Mucosa of stomach (tissue), 1 donor: ENCODE measurements around the gene KCNG4.

ENCODE experiments used
- H3K27me3 ChIP-seq: one replicate; pipeline ENCODE4 v1.7.0; 2013; ENCODE audit warnings: mild to moderate bottlenecking, low read length; ENCODE audit not compliant: control insufficient read depth, insufficient read depth
- H3K36me3 ChIP-seq: one replicate; pipeline ENCODE4 v1.7.0; 2013; ENCODE audit warnings: low read length; ENCODE audit not compliant: control insufficient read depth, insufficient read depth
- H3K4me1 ChIP-seq: one replicate; pipeline ENCODE4 v1.7.0; 2013; ENCODE audit warnings: mild to moderate bottlenecking, low read length; ENCODE audit not compliant: control insufficient read depth, insufficient read depth
- H3K4me3 ChIP-seq: one replicate; pipeline ENCODE4 v1.7.0; 2013; ENCODE audit warnings: low read length
- H3K9ac ChIP-seq: one replicate; pipeline ENCODE4 v1.7.0; 2013; ENCODE audit warnings: mild to moderate bottlenecking, low read length, moderate library complexity
- H3K9me3 ChIP-seq: one replicate; pipeline ENCODE4 v1.7.0; 2013; ENCODE audit warnings: mild to moderate bottlenecking, low read length, moderate library complexity; ENCODE audit not compliant: control insufficient read depth
- donor health status: Pancreatic carcinoma.

KCNG4 gene

DNA sequence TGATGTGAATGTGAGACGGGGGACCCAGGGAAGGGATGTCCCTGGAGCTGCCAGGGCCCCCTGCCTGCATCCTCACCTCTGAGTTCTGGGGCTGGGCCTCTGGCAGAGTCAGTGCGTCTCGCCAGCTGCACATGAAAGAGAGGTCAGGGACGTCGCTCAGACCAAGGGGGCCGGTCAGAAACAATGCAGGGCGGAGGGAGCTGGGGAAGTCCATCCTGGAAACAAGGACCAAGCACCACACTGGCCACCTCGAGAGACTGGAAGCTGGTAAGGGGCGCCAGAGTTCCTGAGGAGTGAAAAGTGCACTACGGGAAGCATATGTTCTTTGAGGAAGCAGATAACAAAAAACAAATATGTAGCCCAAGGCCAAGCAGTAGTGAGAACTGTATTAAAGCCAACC, 55.0 kb downstream of the KCNG4 start:
- H3K4me1 ChIP-seq = peaks cover 9% of the 10 kb centered on the region
- no peaks in the 10 kb centered on the region for H3K27me3 ChIP-seq
- peaks cover 4% of the 10 kb centered on the region for H3K36me3 ChIP-seq
- no peaks in the 10 kb centered on the region for H3K9me3 ChIP-seq
- H3K9ac ChIP-seq = no peak overlapping the region
- H3K4me3 ChIP-seq = no peak overlapping the region

GRCh38 chr16:84183911-84184591, 55.8 kb downstream of the KCNG4 start:
- no peaks in the 10 kb centered on the region for H3K9me3 ChIP-seq
- H3K27me3 ChIP-seq = no peaks in the 10 kb centered on the region
- no peak overlapping the region for H3K9ac ChIP-seq
- peaks cover 9% of the 10 kb centered on the region for H3K4me1 ChIP-seq
- peaks cover 4% of the 10 kb centered on the region for H3K36me3 ChIP-seq
- H3K4me3 ChIP-seq = no peak overlapping the region

DNA sequence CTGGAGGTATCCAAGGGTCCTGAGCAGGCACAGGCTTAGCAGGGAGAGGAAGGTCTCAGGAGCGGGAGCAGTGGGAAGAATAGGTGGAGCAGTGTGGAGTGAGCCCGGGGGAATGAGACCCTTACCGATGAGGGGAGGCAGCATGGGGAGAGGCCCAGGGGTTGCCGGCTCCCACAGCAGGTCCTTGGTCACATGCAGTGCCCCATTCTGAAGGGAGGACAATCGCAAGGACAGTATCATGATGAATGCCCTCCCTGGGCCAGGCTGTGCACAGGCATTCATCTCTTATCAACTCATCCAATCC, 56.3 kb downstream of the KCNG4 start:
- H3K9ac ChIP-seq = no peak overlapping the region
- no peak overlapping the region for H3K4me3 ChIP-seq
- peaks cover 9% of the 10 kb centered on the region for H3K4me1 ChIP-seq
- H3K9me3 ChIP-seq = no peaks in the 10 kb centered on the region
- H3K27me3 ChIP-seq = no peaks in the 10 kb centered on the region
- peaks cover 4% of the 10 kb centered on the region for H3K36me3 ChIP-seq

DNA sequence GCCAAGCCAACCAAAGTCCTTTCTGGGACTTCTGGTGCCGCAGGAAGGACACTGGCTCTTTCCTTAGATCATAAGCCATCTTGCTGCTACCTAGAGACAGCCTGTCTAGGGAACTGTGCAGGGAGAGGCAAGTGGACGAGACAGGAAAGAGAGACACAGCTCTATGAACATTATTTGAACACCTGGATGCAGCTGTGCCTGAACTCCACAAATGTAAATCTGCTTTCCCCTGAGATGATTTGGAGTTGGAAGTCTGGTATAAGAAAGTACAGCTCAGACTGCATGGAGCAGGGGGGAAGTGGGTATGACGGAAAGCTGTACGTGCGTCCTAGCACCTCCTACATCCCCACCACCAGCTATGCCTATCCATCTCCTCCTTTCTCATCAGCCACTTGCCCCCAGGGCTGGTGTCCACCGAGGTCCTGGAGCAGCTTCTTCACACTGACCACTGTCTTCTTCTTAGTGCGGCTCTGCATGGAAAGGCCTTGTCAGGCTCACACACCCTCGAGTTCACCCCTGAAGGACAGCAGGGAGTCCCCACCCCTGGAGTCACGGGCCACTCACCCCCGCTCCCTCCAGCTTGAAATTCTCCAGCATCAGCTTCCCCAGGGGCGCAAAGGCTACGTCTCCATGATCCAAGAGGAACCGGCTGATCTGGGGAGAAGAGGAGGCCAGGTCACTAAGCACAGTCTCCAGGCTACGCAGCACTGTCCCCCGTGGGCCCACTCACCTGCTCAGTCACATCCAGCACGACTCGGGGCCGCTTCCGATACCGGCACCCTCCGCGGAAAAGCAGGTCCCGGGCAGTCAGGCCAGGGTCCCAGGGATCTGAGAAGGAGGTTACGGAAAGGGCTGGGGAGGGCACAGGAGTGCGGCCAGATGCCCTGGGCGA, 56.9 kb downstream of the KCNG4 start:
- peaks cover 4% of the 10 kb centered on the region for H3K36me3 ChIP-seq
- H3K9me3 ChIP-seq = no peaks in the 10 kb centered on the region
- no peak overlapping the region for H3K4me3 ChIP-seq
- H3K27me3 ChIP-seq = no peaks in the 10 kb centered on the region
- peaks cover 9% of the 10 kb centered on the region for H3K4me1 ChIP-seq
- no peak overlapping the region for H3K9ac ChIP-seq

DNA sequence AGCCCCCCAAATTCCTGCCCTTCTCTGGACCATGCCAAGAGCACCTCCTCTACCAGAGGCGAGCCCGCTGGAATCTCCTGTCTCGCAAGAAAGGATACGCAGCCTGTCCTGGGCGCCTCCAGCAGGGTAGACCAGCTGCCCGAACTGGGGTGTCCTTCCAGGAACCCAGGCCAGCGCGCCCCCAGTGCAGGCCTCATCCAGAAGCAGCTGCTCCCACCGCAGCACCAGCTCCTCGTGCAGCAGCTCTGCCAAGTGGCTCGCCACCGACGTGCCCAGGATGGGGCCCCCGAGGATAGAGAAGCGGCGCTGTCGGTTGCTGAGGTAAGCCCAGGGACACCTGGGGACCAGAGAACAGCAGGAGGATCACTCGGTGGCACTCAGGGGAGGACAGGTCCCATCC, 57.7 kb downstream of the KCNG4 start:
- no peak overlapping the region for H3K4me3 ChIP-seq
- peaks cover 4% of the 10 kb centered on the region for H3K36me3 ChIP-seq
- no peaks in the 10 kb centered on the region for H3K27me3 ChIP-seq
- no peak overlapping the region for H3K9ac ChIP-seq
- H3K9me3 ChIP-seq = no peaks in the 10 kb centered on the region
- peaks cover 14% of the 10 kb centered on the region for H3K4me1 ChIP-seq

- Histone ChIP-seq H3K4me3 (no peak overlapping the region), H3K9me3 (no peaks in the 10 kb centered on the region), H3K9ac (no peak overlapping the region), H3K36me3 (peaks cover 4% of the 10 kb centered on the region), H3K27me3 (no peaks in the 10 kb centered on the region), H3K4me1 (peaks cover 22% of the 10 kb centered on the region)
These were observed 58.5 kb downstream of the KCNG4 start for GRCh38 chr16:84181144-84181915.

GRCh38 chr16:84180519-84181140, 59.2 kb downstream of the KCNG4 start:
- Histone ChIP-seq H3K36me3 (peaks cover 4% of the 10 kb centered on the region), H3K4me3 (no peak overlapping the region), H3K27me3 (no peaks in the 10 kb centered on the region), H3K4me1 (peaks cover 22% of the 10 kb centered on the region), H3K9ac (no peak overlapping the region), H3K9me3 (no peaks in the 10 kb centered on the region)

DNA sequence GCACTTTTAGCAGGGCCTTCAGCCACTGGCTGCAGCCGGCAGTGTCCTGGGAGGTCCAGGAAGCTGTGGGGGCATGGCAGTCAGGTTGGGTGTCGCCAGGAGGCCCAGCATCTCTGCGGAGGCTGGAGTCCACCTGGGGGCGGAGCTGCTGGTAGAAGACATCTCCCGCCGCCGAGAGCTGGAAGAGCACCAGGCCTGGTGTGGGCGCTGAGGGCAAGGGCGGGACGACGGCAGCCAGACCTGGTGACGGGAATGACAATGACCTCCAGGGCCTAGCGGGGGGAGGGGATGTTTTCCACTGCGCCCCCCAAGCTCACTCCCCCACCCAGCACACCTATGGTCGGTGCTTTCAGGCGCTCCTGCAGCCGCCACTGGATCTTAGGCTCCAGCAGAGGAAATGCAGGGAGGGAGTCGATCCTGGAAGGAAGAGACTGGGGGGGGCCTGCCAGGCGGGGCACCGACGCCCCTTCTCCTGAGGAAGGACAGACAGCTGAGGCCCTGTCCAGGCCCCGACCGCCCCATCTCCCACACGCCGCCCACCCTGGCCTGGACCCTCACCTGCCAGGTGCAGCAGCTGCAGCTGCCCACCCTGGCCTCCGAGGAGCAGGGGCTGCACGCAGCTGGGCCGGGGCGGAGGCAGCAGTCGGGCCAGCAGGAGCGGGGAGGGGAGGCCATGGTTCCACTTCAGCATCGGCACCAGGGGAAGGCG, 60.0 kb downstream of the KCNG4 start:
- H3K9ac ChIP-seq = no peak overlapping the region

DNA sequence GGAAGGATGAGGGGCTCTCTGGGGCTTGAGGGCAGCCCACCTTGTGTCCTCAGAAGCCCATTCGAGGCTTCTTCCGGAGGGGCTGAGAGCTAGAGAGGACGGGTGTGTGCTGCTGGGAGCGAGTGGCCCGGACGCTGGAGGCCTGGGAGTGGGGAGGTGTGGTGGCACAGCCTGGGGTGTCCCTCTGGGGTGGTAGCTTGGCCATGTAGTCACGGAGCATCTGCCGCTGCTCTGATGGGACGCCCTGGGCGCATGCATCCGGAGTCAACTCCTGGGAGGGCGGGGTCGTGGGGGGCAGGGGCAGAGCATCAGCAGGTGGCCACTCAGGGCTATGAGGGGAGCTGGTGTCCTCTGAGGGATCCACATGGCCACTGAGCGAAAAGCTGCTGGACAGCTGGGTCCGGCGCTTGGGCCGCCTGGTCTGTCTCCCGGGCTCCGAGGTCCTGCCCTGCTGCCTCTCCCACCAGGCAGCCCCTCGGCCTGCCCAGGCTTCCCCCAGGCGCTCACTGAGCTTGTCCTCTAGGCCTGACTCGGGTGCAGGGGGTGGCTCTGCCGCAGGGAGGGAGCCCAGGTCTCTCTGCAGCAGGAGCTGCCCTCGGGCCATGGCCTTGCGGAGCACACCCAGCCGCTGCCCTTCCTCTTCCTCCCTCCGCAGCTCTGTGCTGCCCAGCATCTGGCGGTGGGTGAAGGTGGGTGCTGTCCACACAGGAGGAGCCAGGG, 60.8 kb downstream of the KCNG4 start:
- Histone ChIP-seq H3K27me3 (no peaks in the 10 kb centered on the region), H3K4me3 (no peak overlapping the region), H3K9me3 (no peaks in the 10 kb centered on the region), H3K4me1 (peaks cover 18% of the 10 kb centered on the region), H3K9ac (no peak overlapping the region), H3K36me3 (peaks cover 4% of the 10 kb centered on the region)

More for the DNA sequence above, 60.0 kb downstream of the KCNG4 start:
- Histone ChIP-seq H3K36me3 (peaks cover 4% of the 10 kb centered on the region), H3K4me3 (no peak overlapping the region), H3K9me3 (no peaks in the 10 kb centered on the region), H3K4me1 (peaks cover 22% of the 10 kb centered on the region), H3K27me3 (no peaks in the 10 kb centered on the region)

DNA sequence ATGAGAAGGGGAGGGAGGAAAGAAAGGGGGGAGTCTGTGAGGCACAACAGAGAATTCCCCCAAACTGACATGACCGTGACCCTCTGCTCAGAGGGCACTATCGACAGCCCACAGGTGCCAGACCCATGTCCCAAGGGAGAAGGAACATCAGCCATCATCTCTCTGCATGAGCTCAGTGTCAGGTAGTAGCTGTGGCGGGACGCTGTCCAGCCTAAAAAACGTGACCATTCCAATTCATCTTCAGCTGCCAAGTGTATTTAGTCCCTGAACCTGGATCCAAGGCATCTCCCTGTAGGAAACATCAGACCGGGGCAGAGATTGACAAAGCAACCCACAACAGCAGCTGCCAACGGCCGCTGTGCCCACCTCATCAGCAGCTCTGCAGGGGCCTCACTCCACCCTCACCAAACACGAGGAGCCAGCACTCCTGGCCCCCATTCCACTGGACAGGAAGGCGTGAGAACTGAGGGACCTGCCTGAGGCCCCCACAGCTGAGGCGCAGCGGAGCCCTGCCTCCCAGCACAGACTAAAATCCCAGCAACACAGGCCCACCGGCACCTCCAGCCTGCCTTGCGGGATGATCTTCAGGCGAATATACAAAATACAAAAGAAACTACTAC, 61.6 kb downstream of the KCNG4 start:
- no peaks in the 10 kb centered on the region for H3K9me3 ChIP-seq
- peaks cover 18% of the 10 kb centered on the region for H3K4me1 ChIP-seq
- no peak overlapping the region for H3K4me3 ChIP-seq
- no peak overlapping the region for H3K9ac ChIP-seq
- H3K27me3 ChIP-seq = no peaks in the 10 kb centered on the region
- H3K36me3 ChIP-seq = peaks cover 4% of the 10 kb centered on the region

GRCh38 chr16:84177741-84178073, 62.1 kb downstream of the KCNG4 start:
- no peaks in the 10 kb centered on the region for H3K9me3 ChIP-seq
- H3K4me3 ChIP-seq = no peak overlapping the region
- no peak overlapping the region for H3K9ac ChIP-seq
- H3K36me3 ChIP-seq = peaks cover 4% of the 10 kb centered on the region
- peaks cover 2% of the 10 kb centered on the region for H3K27me3 ChIP-seq
- H3K4me1 ChIP-seq = peaks cover 18% of the 10 kb centered on the region
